HG03280 (cell line): ENCODE measurements around the gene ANKRD24.
"Not testable (repeated sequence)": the region's sequence is repeated elsewhere in the genome, so short reads cannot be mapped to it uniquely, and the experiment has no call there.

Experiments
- ATAC-seq: cut with Tn5 transposase; IDR thresholded peaks from one replicate; pipeline ENCODE4 v1.9.1; 2021; ENCODE audit warnings: mild to moderate bottlenecking, moderate library complexity; ENCODE audit not compliant: unreplicated experiment

ANKRD24 gene

GRCh38 chr19:4197625-4198466 lies 15.4 kb downstream of the ANKRD24 start:
- no peak for ATAC-seq

- ATAC-seq = no peak
Measured at GRCh38 chr19:4198467-4199126, 16.1 kb downstream of the ANKRD24 start.

- ATAC-seq = no peak
Measured at GRCh38 chr19:4199699-4200293, 17.3 kb downstream of the ANKRD24 start.

- ATAC-seq = no peak
Measured at GRCh38 chr19:4200940-4201542, 18.6 kb downstream of the ANKRD24 start.

GRCh38 chr19:4201798-4202197 lies 19.3 kb downstream of the ANKRD24 start:
- no peak for ATAC-seq

GRCh38 chr19:4206818-4207484 lies 24.5 kb downstream of the ANKRD24 start:
- ATAC-seq = no peak

GRCh38 chr19:4208385-4209094 lies 26.1 kb downstream of the ANKRD24 start:
- no peak for ATAC-seq

GRCh38 chr19:4210166-4210731 lies 27.8 kb downstream of the ANKRD24 start:
- ATAC-seq = no peak

- no peak for ATAC-seq
Measured at GRCh38 chr19:4213116-4213515, 30.6 kb downstream of the ANKRD24 start.

- ATAC-seq = no peak
Measured at GRCh38 chr19:4215807-4216206, 33.3 kb downstream of the ANKRD24 start.

GRCh38 chr19:4216846-4217245 lies 34.4 kb downstream of the ANKRD24 start:
- ATAC-seq = no peak

- no peak for ATAC-seq
Measured at GRCh38 chr19:4217429-4218264, 35.2 kb downstream of the ANKRD24 start.

GRCh38 chr19:4218523-4218922 lies 36.0 kb downstream of the ANKRD24 start:
- ATAC-seq = not testable (repeated sequence)

- ATAC-seq = no peak
Measured at GRCh38 chr19:4220188-4220587, 37.7 kb downstream of the ANKRD24 start.

GRCh38 chr19:4224470-4224869 lies 42.0 kb downstream of the ANKRD24 start:
- ATAC-seq = no peak

GRCh38 chr19:4225885-4226284 lies 43.4 kb downstream of the ANKRD24 start:
- ATAC-seq = no peak

- ATAC-seq = no peak
Measured at GRCh38 chr19:4227771-4228170, 45.3 kb downstream of the ANKRD24 start.

- ATAC-seq = no peak
Measured at GRCh38 chr19:4228765-4229178, 46.3 kb downstream of the ANKRD24 start.
